Neuronal stem cell (in vitro differentiated cells): Measurements from ENCODE around the gene MAPK8IP1.

Experiments used
- DNase-seq: peaks from one replicate; pipeline ENCODE4 v3.0.0-alpha.2; 2013; ENCODE audit warnings: low spot score
- H2AFZ ChIP-seq: one replicate; pipeline ENCODE4 v1.6.1; 2013; ENCODE audit warnings: mild to moderate bottlenecking, low read length, inconsistent platforms
- H2AK5ac ChIP-seq: 2 replicates; pipeline ENCODE4 v1.6.1; 2013; ENCODE audit warnings: low read depth, mild to moderate bottlenecking, inconsistent platforms, low read length, moderate library complexity, mixed read lengths
- H2BK120ac ChIP-seq: 2 replicates; pipeline ENCODE4 v1.6.1; 2013; ENCODE audit warnings: low read depth, mild to moderate bottlenecking, inconsistent platforms, low read length, moderate library complexity, mixed read lengths
- H2BK12ac ChIP-seq: one replicate; pipeline ENCODE4 v1.6.1; 2013; ENCODE audit warnings: low read length, inconsistent platforms
- H2BK15ac ChIP-seq: 2 replicates; pipeline ENCODE4 v1.6.1; 2013; ENCODE audit warnings: mild to moderate bottlenecking, low read length, inconsistent platforms, mixed read lengths
- H2BK5ac ChIP-seq: one replicate; pipeline ENCODE4 v1.6.1; 2013; ENCODE audit warnings: inconsistent platforms, mild to moderate bottlenecking, low read length, moderate library complexity
- H3K14ac ChIP-seq: one replicate; pipeline ENCODE4 v1.6.1; 2013; ENCODE audit warnings: low read length, inconsistent platforms
- H3K18ac ChIP-seq: 2 replicates; pipeline ENCODE4 v1.6.1; 2013; ENCODE audit warnings: low read length, inconsistent platforms
- H3K23ac ChIP-seq: 2 replicates; pipeline ENCODE4 v1.6.1; 2013; ENCODE audit warnings: low read depth, mild to moderate bottlenecking, mixed read lengths, low read length, inconsistent platforms; ENCODE audit not compliant: poor library complexity
- H3K27ac ChIP-seq: replicated peaks from 3 replicates; pipeline ENCODE4 v1.5.1; 2013; ENCODE audit warnings: low read length, inconsistent platforms
- H3K27me3 ChIP-seq, 3 experiments: 2 replicates each; pipeline ENCODE4 v1.6.1; 2013; ENCODE audit warnings: low read length in 3 of 3, mild to moderate bottlenecking in 2 of 3, inconsistent platforms in 1 of 3, low read depth in 1 of 3, mixed read lengths in 1 of 3, moderate library complexity in 1 of 3; ENCODE audit not compliant: control insufficient read depth in 3 of 3, insufficient read depth in 3 of 3
- H3K36me3 ChIP-seq, 2 donors: replicated peaks in 1 of 2; 2 replicates each; pipeline ENCODE4 v1.6.1; 2013; ENCODE audit warnings: low read length in 2 of 2; ENCODE audit not compliant: control insufficient read depth in 2 of 2, insufficient read depth in 2 of 2
- H3K4ac ChIP-seq: 2 replicates; pipeline ENCODE4 v1.6.1; 2013; ENCODE audit warnings: inconsistent platforms, mild to moderate bottlenecking, low read length, moderate library complexity
- H3K4me1 ChIP-seq, 2 donors: 1 replicate in 1 of 2; 2 replicates in 1 of 2; pipeline ENCODE4 v1.6.1; 2013; ENCODE audit warnings: low read length in 2 of 2, low read depth in 1 of 2; ENCODE audit not compliant: control insufficient read depth in 2 of 2, insufficient read depth in 1 of 2
- H3K4me2 ChIP-seq: one replicate; pipeline ENCODE4 v1.6.1; 2013; ENCODE audit warnings: mild to moderate bottlenecking, low read length, inconsistent platforms; ENCODE audit not compliant: insufficient read depth, poor library complexity, severe bottlenecking
- H3K4me3 ChIP-seq, 2 donors: 2 replicates each; pipeline ENCODE4 v1.5.1; 2013; ENCODE audit warnings: low read length in 2 of 2, mild to moderate bottlenecking in 2 of 2, inconsistent platforms in 1 of 2, moderate library complexity in 1 of 2
- H3K79me1 ChIP-seq: one replicate; pipeline ENCODE4 v1.6.1; 2013; ENCODE audit warnings: low read depth, mild to moderate bottlenecking, inconsistent platforms, low read length, moderate library complexity
- H3K9ac ChIP-seq: one replicate; pipeline ENCODE4 v1.6.1; 2013; ENCODE audit warnings: mild to moderate bottlenecking, low read depth, low read length, inconsistent platforms; ENCODE audit not compliant: poor library complexity
- H3K9me3 ChIP-seq, 2 donors: replicated peaks in 1 of 2; 2 replicates each; pipeline versions ENCODE3 to v1.6.1; 2013; ENCODE audit warnings: low read length in 2 of 2, mild to moderate bottlenecking in 2 of 2, inconsistent platforms in 1 of 2, low read depth in 1 of 2, mixed read lengths in 1 of 2, moderate library complexity in 1 of 2; ENCODE audit not compliant: control insufficient read depth in 2 of 2, insufficient read depth in 1 of 2
- H4K8ac ChIP-seq: one replicate; pipeline ENCODE4 v1.6.1; 2013; ENCODE audit warnings: low read depth, mild to moderate bottlenecking, inconsistent platforms, low read length, moderate library complexity
- H4K91ac ChIP-seq: one replicate; pipeline ENCODE4 v1.6.1; 2013; ENCODE audit warnings: low read length, low read depth, mild to moderate bottlenecking, inconsistent platforms; ENCODE audit not compliant: poor library complexity
- WGBS, 2 donors: extraction: QIAGEN DNeasy Blood & Tissue Kit; methylation state at CpG; one replicate each; pipeline ENCODE4 v1.1.7; 2013; ENCODE audit warnings: missing lambda C conversion rate in 2 of 2, mixed read lengths in 1 of 2; ENCODE audit not compliant: insufficient read length in 2 of 2, insufficient replicate concordance in 1 of 2; ENCODE audit errors: extremely low coverage in 2 of 2; 5-methylcytosine and 5-hydroxymethylcytosine counted together

Gene MAPK8IP1

GRCh38 chr11:45890886-45891550, 5.6 kb downstream of the MAPK8IP1 start:
- H2BK120ac ChIP-seq, result no peak overlapping the region
- H2BK15ac ChIP-seq, result peak overlapping the region; percentile 26
- H3K23ac ChIP-seq, result no peak overlapping the region
- peaks cover 8 to 11% of the 10 kb centered on the region in 2 donors for H3K4me1 ChIP-seq
- H3K27me3 ChIP-seq, result peaks cover 0 to 64% (median 13%) of the 10 kb centered on the region in 3 experiments
- peaks cover 0 to 1% of the 10 kb centered on the region in 2 donors for H3K9me3 ChIP-seq
- H2AK5ac ChIP-seq, result peak overlapping the region; percentile 44
- H3K9ac ChIP-seq, result no peak overlapping the region
- H3K27ac ChIP-seq, result no peak overlapping the region
- H2AFZ ChIP-seq, result no peak overlapping the region
- no peak overlapping the region for H4K91ac ChIP-seq
- DNase-seq, result no peak
- WGBS, 2 donors, result no CpG with 5 or more reads among the region's 9 CpGs
- H4K8ac ChIP-seq, result no peak overlapping the region
- peak overlapping the region; percentile 12 for H3K14ac ChIP-seq
- H3K4me2 ChIP-seq, result no peak overlapping the region
- no peak overlapping the region for H3K4ac ChIP-seq
- H3K18ac ChIP-seq, result no peak overlapping the region
- H3K79me1 ChIP-seq, result no peaks in the 10 kb centered on the region
- H2BK12ac ChIP-seq, result peak overlapping the region; percentile 78
- no peak overlapping the region for H3K4me3 ChIP-seq
- H2BK5ac ChIP-seq, result no peak overlapping the region
- H3K36me3 ChIP-seq, result no peaks in the 10 kb centered on the region

DNA sequence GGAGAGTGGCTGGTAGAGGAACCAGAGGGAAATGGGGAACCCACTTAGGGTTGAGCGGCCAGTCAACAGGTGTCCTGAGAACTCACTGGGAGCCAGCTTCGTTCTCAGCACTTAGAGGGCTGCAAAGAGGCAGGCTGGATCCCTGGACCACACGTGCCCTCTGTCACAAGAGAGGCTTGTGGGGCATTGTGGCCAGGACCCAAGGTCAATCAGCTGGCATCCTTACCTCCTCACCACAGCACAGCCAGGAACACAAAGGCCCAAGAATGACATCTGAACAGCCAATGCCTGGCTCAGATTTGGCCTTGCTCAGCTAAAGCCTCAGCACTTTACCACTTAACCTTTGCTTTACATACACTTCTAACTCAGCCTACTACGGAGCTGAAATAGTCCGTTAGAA, 7.4 kb downstream of the MAPK8IP1 start:
- Histone ChIP-seq H3K27me3 (peaks cover 0 to 46% (median 2%) of the 10 kb centered on the region in 3 experiments), H2BK5ac (no peak overlapping the region), H3K4me3 (no peak overlapping the region), H3K4ac (no peak overlapping the region), H2AK5ac (no peak overlapping the region), H4K91ac (no peak overlapping the region), H3K23ac (no peak overlapping the region), H3K9ac (no peak overlapping the region), H2AFZ (no peak overlapping the region), H3K27ac (no peak overlapping the region), H3K14ac (no peak overlapping the region), H2BK120ac (no peak overlapping the region), H4K8ac (no peak overlapping the region), H3K9me3 (peaks cover 0 to 1% of the 10 kb centered on the region in 2 donors), H3K36me3 (no peaks in the 10 kb centered on the region), H2BK12ac (no peak overlapping the region), H3K4me1 (peaks cover 15 to 20% of the 10 kb centered on the region in 2 donors), H2BK15ac (peak overlapping the region; percentile 5), H3K79me1 (no peaks in the 10 kb centered on the region), H3K4me2 (no peak overlapping the region), H3K18ac (no peak overlapping the region)
- no CpG with 5 or more reads among the region's 5 CpGs for WGBS, 2 donors
- no peak for DNase-seq

DNA sequence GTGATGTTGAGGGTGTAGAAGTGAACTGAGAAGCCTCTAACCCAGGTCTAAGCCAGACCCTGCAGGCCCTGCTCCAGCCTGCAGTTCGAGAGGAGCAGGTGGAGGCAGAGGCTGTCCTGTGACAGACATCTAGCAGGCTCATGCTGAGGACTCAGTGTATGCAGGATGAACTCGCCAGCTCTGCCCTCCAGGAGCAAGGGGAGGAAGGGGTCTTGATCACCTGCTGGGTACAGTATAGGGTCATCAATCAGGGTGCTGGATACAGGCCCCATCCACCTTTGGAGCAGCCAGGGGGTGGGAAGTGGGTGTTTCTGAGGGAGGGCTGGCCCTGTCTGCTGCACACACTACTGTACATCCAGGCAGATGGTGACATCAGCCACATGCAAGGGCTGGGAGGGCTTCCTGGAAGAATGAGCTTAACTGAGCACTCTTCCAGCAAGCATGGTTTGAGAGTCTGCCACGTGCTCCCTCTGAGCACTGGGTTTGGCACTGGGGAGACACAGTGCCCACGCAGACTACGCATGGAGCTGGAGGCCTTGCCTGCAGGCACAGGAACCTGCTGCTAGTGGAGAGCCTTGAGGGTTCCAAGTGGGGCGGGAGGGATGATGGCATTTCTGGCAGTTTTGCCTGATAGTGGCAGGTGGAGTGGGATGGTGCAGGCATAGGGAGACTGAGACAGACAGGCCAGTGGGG, 9.2 kb downstream of the MAPK8IP1 start:
- Histone ChIP-seq H3K23ac (peak overlapping the region; percentile 82), H4K91ac (no peak overlapping the region), H2BK12ac (peak overlapping the region; percentile 63), H2BK15ac (peak overlapping the region; percentile 92), H3K4ac (no peak overlapping the region), H2BK120ac (no peak overlapping the region), H2AFZ (no peak overlapping the region), H3K27ac (no peak overlapping the region), H3K14ac (no peak overlapping the region), H3K9ac (no peak overlapping the region), H3K9me3 (peaks cover 0 to 1% of the 10 kb centered on the region in 2 donors), H3K27me3 (peaks cover 0 to 38% (median 2%) of the 10 kb centered on the region in 3 experiments), H3K18ac (peak overlapping the region; percentile 55), H3K4me3 (no peak overlapping the region), H3K4me1 (peaks cover 22 to 32% of the 10 kb centered on the region in 2 donors), H4K8ac (no peak overlapping the region), H3K79me1 (no peaks in the 10 kb centered on the region), H3K4me2 (no peak overlapping the region), H3K36me3 (no peaks in the 10 kb centered on the region), H2BK5ac (no peak overlapping the region), H2AK5ac (peak overlapping the region; percentile 89)
- DNase-seq, result no peak
- WGBS, 2 donors, result no CpG with 5 or more reads among the region's 6 CpGs

DNA sequence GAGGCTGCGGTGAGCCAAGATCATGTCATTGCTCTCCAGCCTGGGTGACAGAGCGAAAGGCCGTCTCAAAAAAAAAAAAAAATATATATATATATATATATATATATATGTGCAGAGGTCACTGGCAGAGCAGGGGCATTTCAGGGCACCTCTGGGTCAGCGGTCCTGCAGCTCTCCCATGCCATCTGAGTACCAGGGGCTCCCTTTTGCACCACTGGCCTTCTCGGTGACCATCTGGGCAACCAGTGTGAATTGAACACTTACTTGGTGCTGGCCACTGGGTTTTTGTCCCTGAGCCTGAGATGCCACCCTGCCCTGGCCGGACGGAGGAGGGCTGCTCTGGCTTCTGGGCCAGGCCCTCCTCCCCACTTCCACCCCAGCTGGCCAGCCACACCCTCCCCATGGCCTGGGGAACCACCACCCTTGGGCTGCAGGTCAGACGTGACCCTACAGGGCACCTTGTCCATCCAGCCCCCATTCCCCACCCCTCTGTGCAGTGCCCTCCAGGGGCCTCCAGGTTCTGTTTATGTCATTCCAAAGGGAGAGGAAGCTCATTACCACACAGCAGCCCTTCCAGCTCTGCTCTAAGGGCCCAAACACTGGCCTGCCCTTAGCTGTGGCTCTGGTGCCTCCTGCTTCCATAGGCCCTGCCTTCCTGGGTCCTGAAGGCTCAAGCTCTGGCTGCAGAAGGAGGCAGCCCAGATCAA, 10.3 kb downstream of the MAPK8IP1 start:
- Histone ChIP-seq H2AFZ (peak overlapping the region; percentile 79), H3K4ac (peak overlapping the region; percentile 4), H3K79me1 (peaks cover 3% of the 10 kb centered on the region), H3K23ac (peak overlapping the region; percentile 81), H2BK12ac (peak overlapping the region; percentile 81), H3K9ac (no peak overlapping the region), H3K27ac (no peak overlapping the region), H2BK120ac (no peak overlapping the region), H3K4me2 (no peak overlapping the region), H3K9me3 (peaks cover 0 to 1% of the 10 kb centered on the region in 2 donors), H2BK5ac (no peak overlapping the region), H2AK5ac (peak overlapping the region; percentile 6), H3K27me3 (peaks cover 0 to 30% (median 5%) of the 10 kb centered on the region in 3 experiments), H4K91ac (no peak overlapping the region), H2BK15ac (peak overlapping the region; percentile 19), H3K14ac (no peak overlapping the region), H3K18ac (peak overlapping the region; percentile 69), H3K4me3 (no peak overlapping the region), H4K8ac (no peak overlapping the region), H3K36me3 (no peaks in the 10 kb centered on the region), H3K4me1 (peaks cover 24 to 35% of the 10 kb centered on the region in 2 donors)
- no CpG with 5 or more reads among the region's 8 CpGs for WGBS, 2 donors
- no peak for DNase-seq
